Gastrocnemius medialis (tissue), 4 donors: Measurements from ENCODE around the gene SNX24. TPM values are rescaled to one million over a fixed set of nuclear protein-coding genes. Genes with fewer than 3 reads are reported as not detected.

Experiments
- ATAC-seq, 2 donors: fragments of 150-250 bp; one replicate each; pipeline ENCODE4 v1.9.1; 2016
- DNase-seq, 2 donors: peaks; one replicate each; pipeline ENCODE4 v3.0.0-alpha.2; 2019
- H3K27ac ChIP-seq, 4 donors: fragments of 200-600 bp; sonication (generic); 1 replicate in 1 of 4; 2 replicates in 3 of 4; pipeline ENCODE4 v1.5.1; 2016 to 2018; ENCODE audit warnings: mild to moderate bottlenecking in 2 of 4, moderate library complexity in 1 of 4
- H3K27me3 ChIP-seq, 3 donors: fragments of 200-600 bp; sonication (generic) in 2 of 3; 1 replicate in 1 of 3; 2 replicates in 2 of 3; pipeline versions ENCODE4 v1.5.1 to v1.6.0; 2016 to 2019; ENCODE audit warnings: mild to moderate bottlenecking in 1 of 3, moderate library complexity in 1 of 3
- H3K36me3 ChIP-seq, 2 donors: fragments of 200-600 bp; sonication (generic) in 1 of 2; one replicate each; pipeline ENCODE4 v1.5.1; 2017 to 2018
- H3K4me1 ChIP-seq, 2 donors: fragments of 200-600 bp; sonication (generic) in 1 of 2; one replicate each; pipeline ENCODE4 v1.5.1; 2016 to 2017; ENCODE audit warnings: mild to moderate bottlenecking in 2 of 2
- H3K4me3 ChIP-seq, 4 donors: fragments of 200-600 bp; sonication (generic) in 3 of 4; 1 replicate in 1 of 4; 2 replicates in 3 of 4; pipeline ENCODE4 v1.5.1; 2016 to 2019; ENCODE audit warnings: mild to moderate bottlenecking in 2 of 4
- H3K9me3 ChIP-seq, 3 donors: fragments of 200-600 bp; sonication (generic) in 2 of 3; 1 replicate in 1 of 3; 2 replicates in 2 of 3; pipeline ENCODE4 v1.5.1; 2016 to 2019
- POLR2A ChIP-seq, 2 donors: fragments of 450-650 bp; IDR thresholded peaks; one replicate each; pipeline ENCODE4 v1.6.1; 2017; ENCODE audit warnings: antibody characterized with exemption in 2 of 2, mild to moderate bottlenecking in 2 of 2, moderate library complexity in 2 of 2
- in situ Hi-C, 4 donors: fragments of 200-750 bp; cut with MboI; loops; one replicate each; pipeline versions ENCODE4 v1.15.0 to v1.8.0; 2017; ENCODE audit warnings: low sequenced_read_pairs in 4 of 4
- intact Hi-C: fragments of 100-400 bp; cut with DNase I; formaldehyde crosslinking; loops from one replicate; pipeline ENCODE4 v1.15.1; 2023; ENCODE audit warnings: low total_unique reads
- total RNA-seq, 4 donors: library from RNA; depleted of rRNA; stranded (reverse); fragments of >200 nt; gene quantifications; one replicate each; pipeline versions ENCODE4 v1.1.0 to v1.2.3, GENCODE V29; 2016
- TF ChIP-seq, protein P1 (sequence below), 5 experiments: fragments of 450-650 bp in 3 of 5; fragments of 200-600 bp in 2 of 5; sonication (generic) in 2 of 5; IDR thresholded peaks in 4 of 5; conservative IDR thresholded peaks in 1 of 5; 1 replicate in 4 of 5; 2 replicates in 1 of 5; pipeline ENCODE4 v1.5.1; 2016 to 2019; ENCODE audit warnings: antibody characterized with exemption in 5 of 5, mild to moderate bottlenecking in 3 of 5, moderate library complexity in 3 of 5

Gene SNX24
- total RNA-seq, result 10 to 100 TPM in 2 of 4 donors, 1 to 10 TPM in 2; 6.9 to 17.8 (median 10.6) TPM

DNA sequence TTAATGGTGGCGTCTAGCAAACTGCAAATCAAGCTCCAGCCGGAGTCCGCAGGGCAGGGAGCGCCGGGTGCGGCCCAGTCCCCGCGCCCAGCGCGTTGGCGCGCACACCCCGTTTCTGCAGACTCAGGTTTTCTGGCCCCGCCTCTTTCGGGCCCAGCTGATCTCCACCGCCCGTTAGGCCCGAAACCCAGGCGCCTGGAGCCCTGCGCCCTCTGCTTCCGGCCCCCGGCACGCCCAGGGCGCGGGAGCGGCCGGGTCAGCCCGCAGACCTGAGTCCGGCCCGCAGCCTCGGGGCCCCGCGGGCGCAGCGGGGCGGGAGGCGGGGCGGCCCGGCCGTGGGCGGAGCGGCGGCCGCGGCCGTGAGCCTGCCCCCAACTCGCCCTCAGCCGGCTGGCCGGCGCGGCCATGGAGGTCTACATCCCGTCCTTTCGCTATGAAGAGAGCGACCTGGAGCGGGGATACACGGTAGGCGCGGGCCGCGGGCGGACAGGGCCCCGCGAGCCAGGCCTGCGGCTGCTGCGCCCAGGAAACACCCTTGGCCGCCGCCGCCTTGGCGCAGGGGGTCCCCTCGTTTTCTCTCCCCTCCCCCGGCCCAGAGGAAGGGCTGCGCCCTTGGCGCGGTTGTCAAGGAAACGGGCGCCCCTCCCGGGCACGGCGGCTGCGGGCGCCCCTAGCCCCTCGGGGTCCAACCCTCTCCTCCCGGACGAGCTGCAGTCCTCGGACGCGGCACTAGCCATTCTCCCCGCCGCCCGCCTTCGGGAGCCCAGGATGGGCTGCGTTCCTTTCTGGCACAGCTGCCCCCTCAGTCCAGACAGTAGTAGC is at the start of gene SNX24:
Gene SNX24, plus strand, starts transcription at position 385 of the 822 bp plus-strand sequence. Its CDS starts 21 bp downstream, at position 406.
- peak; percentile 60 to 81 for DNase-seq
- in situ Hi-C loops, result loop anchor here in 1 of 4 donors (10.0 kb wide), 1 partner anchor 71 kb away; the partner anchor contains the start of gene SNX2
- Histone ChIP-seq H3K4me3 (peak within 1 kb of the TSS; percentile 88 to 96 (median 92)), H3K9me3 (no peaks in the 10 kb centered on the region), H3K27ac (peak within 1 kb of the TSS; percentile 76 to 91 (median 86)), H3K4me1 (peaks cover 11 to 13% of the 10 kb centered on the region in 2 donors), H3K36me3 (no peaks in the 10 kb centered on the region), H3K27me3 (no peaks in the 10 kb centered on the region)
- intact Hi-C loops, result loop anchor here (2.0 kb wide), 1 partner anchor 71 kb away; the partner anchor contains the start of gene SNX2
- TF ChIP-seq, protein P1, sequence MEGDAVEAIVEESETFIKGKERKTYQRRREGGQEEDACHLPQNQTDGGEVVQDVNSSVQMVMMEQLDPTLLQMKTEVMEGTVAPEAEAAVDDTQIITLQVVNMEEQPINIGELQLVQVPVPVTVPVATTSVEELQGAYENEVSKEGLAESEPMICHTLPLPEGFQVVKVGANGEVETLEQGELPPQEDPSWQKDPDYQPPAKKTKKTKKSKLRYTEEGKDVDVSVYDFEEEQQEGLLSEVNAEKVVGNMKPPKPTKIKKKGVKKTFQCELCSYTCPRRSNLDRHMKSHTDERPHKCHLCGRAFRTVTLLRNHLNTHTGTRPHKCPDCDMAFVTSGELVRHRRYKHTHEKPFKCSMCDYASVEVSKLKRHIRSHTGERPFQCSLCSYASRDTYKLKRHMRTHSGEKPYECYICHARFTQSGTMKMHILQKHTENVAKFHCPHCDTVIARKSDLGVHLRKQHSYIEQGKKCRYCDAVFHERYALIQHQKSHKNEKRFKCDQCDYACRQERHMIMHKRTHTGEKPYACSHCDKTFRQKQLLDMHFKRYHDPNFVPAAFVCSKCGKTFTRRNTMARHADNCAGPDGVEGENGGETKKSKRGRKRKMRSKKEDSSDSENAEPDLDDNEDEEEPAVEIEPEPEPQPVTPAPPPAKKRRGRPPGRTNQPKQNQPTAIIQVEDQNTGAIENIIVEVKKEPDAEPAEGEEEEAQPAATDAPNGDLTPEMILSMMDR (IDR thresholded peaks at IDR 0.05 in 4 of 5, conservative IDR thresholded peaks at IDR 0.05 in 1 of 5), result no peak
- TF ChIP-seq POLR2A (IDR thresholded peaks at IDR 0.05), result peak; percentile 38 to 53
- peak; percentile 88 to 90 for ATAC-seq

GRCh38 chr5:122805481-122805880 is 39.9 kb upstream of the SNX24 start:
- DNase-seq (no peak), ATAC-seq (no peak)
- in situ Hi-C loops, result no loop called here
- intact Hi-C loops, result no loop called here
- Histone ChIP-seq H3K27ac (no peak overlapping the region), H3K27me3 (no peaks in the 10 kb centered on the region), H3K36me3 (peaks cover 0 to 26% of the 10 kb centered on the region in 2 donors), H3K4me1 (no peaks in the 10 kb centered on the region), H3K9me3 (no peaks in the 10 kb centered on the region), H3K4me3 (no peak overlapping the region)
- TF ChIP-seq POLR2A (IDR thresholded peaks at IDR 0.05), result no peak
- TF ChIP-seq, protein P1 (IDR thresholded peaks at IDR 0.05 in 4 of 5, conservative IDR thresholded peaks at IDR 0.05 in 1 of 5), result no peak

GRCh38 chr5:122810405-122810804 is 35.0 kb upstream of the SNX24 start:
- H3K9me3 ChIP-seq, result no peaks in the 10 kb centered on the region
- in situ Hi-C loops, result no loop called here
- H3K4me3 ChIP-seq, result no peak overlapping the region
- no peak for ATAC-seq
- TF ChIP-seq, protein P1 (IDR thresholded peaks at IDR 0.05 in 4 of 5, conservative IDR thresholded peaks at IDR 0.05 in 1 of 5), result no peak
- no peak for TF ChIP-seq POLR2A (IDR thresholded peaks at IDR 0.05)
- no peaks in the 10 kb centered on the region for H3K4me1 ChIP-seq
- no peak for DNase-seq
- H3K27ac ChIP-seq, result no peak overlapping the region
- intact Hi-C loops, result no loop called here
- H3K27me3 ChIP-seq, result no peaks in the 10 kb centered on the region
- peaks cover 0 to 7% of the 10 kb centered on the region in 2 donors for H3K36me3 ChIP-seq

DNA sequence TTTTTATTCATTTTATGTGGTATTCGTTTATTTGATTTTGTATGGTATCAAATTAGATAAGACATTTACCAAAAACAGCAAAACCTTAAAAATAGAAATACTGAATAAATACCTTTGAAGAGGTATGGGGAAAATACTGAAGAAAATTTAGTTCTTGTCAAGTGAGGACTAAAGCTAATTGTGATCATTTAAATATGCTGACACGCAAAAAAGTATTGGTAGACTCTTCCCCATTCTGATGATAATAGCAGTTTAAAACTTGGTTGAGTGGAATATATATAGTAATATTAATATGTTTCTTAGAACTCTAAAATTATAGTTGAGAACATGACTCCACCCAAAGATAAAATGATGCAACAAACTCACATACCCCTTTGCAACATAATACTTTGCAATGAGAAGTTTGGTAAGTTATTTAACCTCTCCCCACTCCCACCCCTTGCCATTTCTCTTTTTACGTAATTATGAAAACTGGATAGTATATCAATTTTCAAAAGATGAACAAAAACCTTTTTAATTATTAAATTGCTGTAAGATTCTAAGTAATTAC is 30.1 kb upstream of the SNX24 start:
- Histone ChIP-seq H3K4me3 (no peak overlapping the region), H3K27me3 (no peaks in the 10 kb centered on the region), H3K27ac (no peak overlapping the region), H3K36me3 (peaks cover 0 to 26% of the 10 kb centered on the region in 2 donors), H3K9me3 (no peaks in the 10 kb centered on the region), H3K4me1 (no peaks in the 10 kb centered on the region)
- DNase-seq, result no peak
- in situ Hi-C loops, result no loop called here
- TF ChIP-seq, protein P1 (IDR thresholded peaks at IDR 0.05 in 4 of 5, conservative IDR thresholded peaks at IDR 0.05 in 1 of 5), result no peak
- TF ChIP-seq POLR2A (IDR thresholded peaks at IDR 0.05), result no peak
- ATAC-seq, result no peak
- intact Hi-C loops, result no loop called here
